Measurements from ENCODE around the gene TNKS1BP1. TPM values are rescaled to one million over a fixed set of nuclear protein-coding genes. Genes with fewer than 3 reads are reported as not detected.
"Not testable (repeated sequence)": the region's sequence is repeated elsewhere in the genome, so short reads cannot be mapped to it uniquely, and the experiment has no call there.

Gene TNKS1BP1
- polyA plus RNA-seq, 1 donor, result 69.1 TPM

DNA sequence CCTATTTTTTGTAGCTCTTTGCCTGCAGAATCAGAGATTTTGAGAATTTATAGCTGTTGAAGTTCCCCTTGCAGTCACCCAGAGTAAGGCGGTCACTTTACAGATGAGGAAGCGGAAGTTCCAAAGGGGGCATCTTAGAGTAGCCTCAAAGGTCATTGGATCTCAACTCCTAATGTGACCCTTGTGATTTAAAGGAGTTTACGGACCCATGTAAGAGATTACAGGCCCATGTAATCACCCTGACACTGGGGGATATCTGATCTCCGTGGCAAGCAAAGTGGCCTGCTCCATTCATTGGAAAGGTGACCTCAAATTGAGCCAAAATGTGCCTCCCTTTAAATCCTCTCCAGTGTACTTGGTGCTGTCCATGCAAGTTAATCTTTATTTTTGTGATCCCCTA lies 29.1 kb upstream of the TNKS1BP1 start:
- no peak for DNase-seq

GRCh38 chr11:57353446-57353845 lies 28.7 kb upstream of the TNKS1BP1 start:
- DNase-seq, result no peak

GRCh38 chr11:57353036-57353435 lies 28.3 kb upstream of the TNKS1BP1 start:
- no peak for DNase-seq

- DNase-seq, result peak; percentile 53
Observed at GRCh38 chr11:57349491-57350274, 24.9 kb upstream of the TNKS1BP1 start.

- no peak for DNase-seq
Observed at GRCh38 chr11:57348636-57349313, 24.0 kb upstream of the TNKS1BP1 start.

- DNase-seq, result no peak
Observed at GRCh38 chr11:57348052-57348451, 23.3 kb upstream of the TNKS1BP1 start.

DNA sequence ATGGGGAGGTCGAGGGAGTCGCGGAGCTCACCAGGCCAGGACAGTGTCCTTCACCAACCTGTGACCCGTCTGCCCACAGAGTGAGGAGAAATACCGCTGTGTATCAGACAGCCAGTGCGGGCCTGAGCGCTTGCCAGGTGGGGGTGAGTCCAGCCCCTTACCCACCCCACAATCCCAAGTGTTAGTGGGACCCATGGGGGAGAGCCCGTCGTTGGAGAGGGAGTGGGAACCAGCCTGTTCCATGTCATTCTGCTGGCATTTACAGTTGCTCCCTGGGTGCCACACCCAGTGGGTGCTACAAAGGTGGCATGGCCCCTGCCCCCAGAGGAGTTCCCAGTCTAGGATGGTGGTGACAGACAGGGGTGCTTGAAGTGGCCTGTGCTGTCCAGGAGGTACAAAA lies 22.6 kb upstream of the TNKS1BP1 start:
- no peak for DNase-seq

DNA sequence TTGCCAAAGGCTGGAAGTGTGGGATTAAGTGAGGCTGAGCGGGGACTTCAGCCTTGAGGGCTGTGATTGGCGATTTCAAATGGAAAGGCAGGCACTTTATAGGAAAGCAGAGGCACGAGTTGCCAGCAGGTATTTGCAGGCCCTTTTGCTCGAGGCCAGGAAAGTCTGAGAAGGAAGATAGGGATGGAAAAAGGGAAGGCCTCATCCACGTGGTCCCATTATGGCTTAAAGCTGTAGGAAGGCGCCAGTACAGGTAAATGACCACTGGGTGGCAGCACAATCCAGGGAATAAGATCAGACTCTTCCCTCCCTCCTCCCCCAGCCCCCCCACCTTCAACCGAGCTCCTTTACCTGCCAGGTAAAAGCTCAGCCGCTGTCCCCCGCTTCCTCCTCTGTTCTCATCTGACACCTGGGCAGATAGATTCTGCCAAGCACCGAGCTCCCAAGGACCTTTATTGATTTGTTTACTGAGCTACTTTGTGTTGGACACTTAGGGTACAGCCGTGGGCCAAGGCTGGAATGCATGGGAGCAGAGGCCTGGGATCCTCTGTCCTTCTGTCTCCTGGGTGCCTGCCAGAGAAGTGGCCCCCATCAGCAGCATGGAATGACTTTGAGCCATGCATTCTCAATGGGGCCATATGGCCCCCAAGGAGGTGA lies 20.9 kb upstream of the TNKS1BP1 start:
- DNase-seq, result peak; percentile 65

- DNase-seq, result no peak
Observed at GRCh38 chr11:57344826-57345225, 20.1 kb upstream of the TNKS1BP1 start.

DNA sequence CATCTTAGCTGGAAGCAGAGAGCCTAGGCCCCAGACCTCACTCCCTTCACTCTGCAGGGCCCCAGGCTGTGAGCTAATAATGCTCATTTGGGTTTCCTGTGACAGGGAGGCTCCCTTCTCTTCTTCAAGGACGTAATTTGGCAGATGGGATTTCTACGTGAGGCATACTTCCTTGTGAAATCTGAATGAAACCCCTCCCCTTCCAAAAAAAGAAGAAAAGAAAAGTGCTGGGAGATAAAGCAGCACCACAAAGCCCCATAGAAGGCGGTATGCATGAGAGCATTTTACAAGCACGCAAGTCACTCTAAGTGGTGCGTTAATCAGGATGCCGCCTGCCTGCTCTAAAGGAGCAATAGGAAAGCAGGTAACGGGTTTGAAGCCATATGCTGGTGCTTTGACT lies 19.1 kb upstream of the TNKS1BP1 start:
- no peak for DNase-seq

GRCh38 chr11:57342702-57343101 lies 17.9 kb upstream of the TNKS1BP1 start:
- no peak for DNase-seq

DNA sequence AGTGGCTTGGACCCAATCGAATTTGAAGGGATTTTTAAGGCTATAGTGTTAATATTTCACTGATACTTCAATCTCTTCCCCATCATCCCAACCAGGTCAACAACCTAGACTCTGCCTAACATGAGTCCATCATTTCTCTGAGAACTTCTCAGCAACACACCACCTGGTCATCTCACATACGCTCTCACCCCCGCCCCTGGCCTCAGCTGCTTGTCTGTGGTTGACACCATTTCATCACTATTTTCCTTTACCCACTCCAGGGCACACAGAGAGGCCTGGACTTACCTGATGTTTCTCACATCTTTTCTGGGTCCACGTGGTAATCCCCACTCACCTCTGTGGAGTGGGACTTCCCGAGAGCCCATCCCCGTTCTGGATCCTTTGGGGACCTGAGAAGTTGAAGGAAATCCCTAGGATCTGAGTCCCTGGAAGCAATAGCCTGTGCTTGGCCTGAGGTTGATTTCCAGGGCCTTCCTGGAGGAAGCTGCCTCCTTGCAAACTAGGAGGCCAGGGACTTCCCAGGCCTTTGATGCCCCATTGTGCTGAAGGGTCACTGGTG lies 16.6 kb upstream of the TNKS1BP1 start:
- no peak for DNase-seq

- DNase-seq, result peak; percentile 76
Observed at GRCh38 chr11:57340039-57340615, 15.4 kb upstream of the TNKS1BP1 start.

- no peak for DNase-seq
Observed at GRCh38 chr11:57339328-57339727, 14.6 kb upstream of the TNKS1BP1 start.

- DNase-seq, result no peak
Observed at GRCh38 chr11:57338142-57338541, 13.4 kb upstream of the TNKS1BP1 start, which contains the start of gene P2RX3. TSS of gene P2RX3 (plus strand) at chr11:57338352. CDS start at chr11:57338551, 199 bp downstream.

DNA sequence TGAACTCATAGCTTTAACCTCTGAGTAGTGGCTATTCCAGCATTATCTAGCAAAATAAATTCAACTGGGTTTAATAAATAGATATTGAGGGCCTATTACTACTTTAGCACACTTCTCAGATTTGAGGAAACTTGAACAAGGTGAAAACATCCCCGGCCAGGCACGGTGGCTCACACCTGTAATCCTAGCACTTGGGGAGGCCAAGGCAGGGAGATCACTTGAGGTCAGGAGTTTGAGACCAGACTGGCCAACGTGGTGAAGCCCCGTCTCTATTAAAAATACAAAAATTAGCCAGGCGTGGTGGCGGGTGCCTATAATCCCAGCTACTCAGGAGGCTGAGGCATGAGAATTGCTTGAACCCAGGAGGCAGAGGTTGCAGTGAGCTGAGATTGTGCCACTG lies 12.1 kb upstream of the TNKS1BP1 start:
- DNase-seq, result not testable (repeated sequence)

- no peak for DNase-seq
Observed at GRCh38 chr11:57336111-57336666, 11.4 kb upstream of the TNKS1BP1 start.

DNA sequence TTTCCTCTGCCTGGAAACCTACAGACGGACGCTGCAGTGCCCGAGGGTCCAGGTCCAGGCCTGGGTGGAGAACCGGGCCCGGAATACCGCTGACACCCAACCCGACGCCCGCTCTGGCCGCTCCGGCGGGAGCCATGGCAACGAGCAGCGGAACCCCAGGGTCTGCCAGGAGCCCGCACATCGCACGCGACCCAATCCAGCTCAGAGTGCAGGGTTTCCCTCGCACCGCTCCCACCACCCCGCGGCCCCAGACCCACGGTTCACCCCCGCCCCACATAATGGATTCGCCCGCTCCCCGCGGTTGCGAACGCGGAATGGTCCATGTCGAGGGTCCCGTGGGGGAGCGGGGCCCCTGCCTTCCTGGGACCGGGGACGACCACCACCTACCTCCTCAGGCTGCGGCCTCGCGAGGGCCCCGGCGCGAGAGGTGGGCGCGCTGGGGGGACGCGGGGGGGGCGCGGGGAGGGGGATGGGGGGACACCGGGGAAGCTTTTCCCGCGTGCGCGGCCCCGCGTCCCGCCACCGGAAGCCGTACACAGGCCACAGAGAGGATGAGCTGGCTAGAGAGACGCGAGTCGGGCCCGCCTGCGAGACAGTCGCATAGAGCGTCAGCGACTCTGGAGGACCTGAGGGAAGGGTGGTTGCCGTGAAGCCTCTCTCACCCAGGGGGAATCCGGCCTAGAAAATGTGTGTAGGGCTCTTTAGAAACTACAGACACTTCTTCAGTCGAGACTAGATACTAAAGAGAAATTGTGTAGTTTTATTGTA lies 10.8 kb upstream of the TNKS1BP1 start, which contains the start of gene SSRP1:
Gene SSRP1, minus strand, starts transcription at position 550 of the 768 bp plus-strand sequence. CDS start 771 bp downstream, outside the sequence.
- peak; percentile 83 for DNase-seq

DNA sequence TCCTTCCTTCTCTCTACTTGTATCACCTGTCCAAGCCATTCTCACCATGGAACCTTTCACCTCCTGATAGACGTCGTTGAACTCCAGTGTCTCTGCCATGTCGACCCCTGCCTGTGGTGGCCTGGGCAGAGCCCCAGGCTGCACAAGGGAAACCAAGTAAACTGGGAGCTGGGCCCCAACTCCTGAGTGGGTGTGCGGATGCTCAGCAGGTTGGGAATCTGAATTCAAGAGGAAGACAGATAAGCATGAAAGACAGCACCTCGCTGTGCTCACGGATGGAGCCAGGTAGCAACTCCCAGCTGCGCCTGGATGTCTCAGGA lies 10.2 kb upstream of the TNKS1BP1 start:
- no peak for DNase-seq

GRCh38 chr11:57332694-57333440 lies 8.1 kb upstream of the TNKS1BP1 start:
- DNase-seq, result no peak
